Fibroblast of the aortic adventitia (primary cell): ENCODE measurements around the gene PODN. TPM values are rescaled to one million over a fixed set of nuclear protein-coding genes. Genes with fewer than 3 reads are reported as not detected.

Experiments used
- DNase-seq: peaks from one replicate; pipeline ENCODE4 v3.0.0-alpha.2; 2010; ENCODE audit warnings: low read depth
- H3K4me3 ChIP-seq: 2 replicates; pipeline ENCODE4 v1.5.1; 2011; ENCODE audit warnings: low read depth, mild to moderate bottlenecking, control low read depth, low read length, moderate library complexity
- CTCF ChIP-seq: IDR thresholded peaks from 2 replicates; pipeline ENCODE4 v1.5.1; 2011; ENCODE audit warnings: mild to moderate bottlenecking, low read length, control low read depth, inconsistent platforms; ENCODE audit not compliant: insufficient read depth
- total RNA-seq: library from RNA; depleted of rRNA; stranded (reverse); fragments of >200 nt; gene quantifications from 2 replicates; pipeline ENCODE4 v1.2.3, GENCODE V29; 2012; ENCODE audit warnings: low replicate concordance

Gene PODN
- total RNA-seq, 1 donor: 47.5 TPM

- DNase-seq: no peak
- no peak overlapping the region for H3K4me3 ChIP-seq
- TF ChIP-seq CTCF: no peak
These were observed 30.8 kb downstream of the PODN start for GRCh38 chr1:53092659-53093450.

- no peak for DNase-seq
These were observed 31.4 kb downstream of the PODN start for GRCh38 chr1:53093451-53093754.

GRCh38 chr1:53093778-53094532 is 31.9 kb downstream of the PODN start:
- H3K4me3 ChIP-seq: no peak overlapping the region
- no peak for DNase-seq
- no peak for TF ChIP-seq CTCF

More at GRCh38 chr1:53093451-53093754, 31.4 kb downstream of the PODN start:
- no peak overlapping the region for H3K4me3 ChIP-seq
- no peak for TF ChIP-seq CTCF

DNA sequence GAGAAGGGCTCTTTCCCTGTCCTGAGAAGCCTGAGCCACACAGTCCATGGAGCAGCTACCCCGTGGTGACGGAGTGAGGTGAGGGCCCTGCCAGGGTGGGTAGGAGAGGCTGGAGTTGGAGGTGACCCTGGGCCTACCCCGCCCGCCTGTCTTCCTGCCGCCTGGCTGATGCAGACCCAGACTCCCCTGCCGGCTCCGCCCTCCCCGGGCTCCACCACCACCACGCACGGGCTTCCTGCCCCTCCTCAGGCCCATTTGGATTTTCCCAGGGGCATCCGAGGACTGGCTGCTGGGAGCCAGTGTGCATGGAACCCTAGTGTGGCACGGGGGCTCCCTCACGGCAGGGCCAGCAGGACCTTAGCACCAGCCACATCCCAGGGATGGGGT is 32.5 kb downstream of the PODN start:
- DNase-seq: no peak
- no peak overlapping the region for H3K4me3 ChIP-seq
- no peak for TF ChIP-seq CTCF

GRCh38 chr1:53104289-53104913 is 42.4 kb downstream of the PODN start:
- H3K4me3 ChIP-seq: no peak overlapping the region
- peak; percentile 65 for DNase-seq
- TF ChIP-seq CTCF: no peak

DNA sequence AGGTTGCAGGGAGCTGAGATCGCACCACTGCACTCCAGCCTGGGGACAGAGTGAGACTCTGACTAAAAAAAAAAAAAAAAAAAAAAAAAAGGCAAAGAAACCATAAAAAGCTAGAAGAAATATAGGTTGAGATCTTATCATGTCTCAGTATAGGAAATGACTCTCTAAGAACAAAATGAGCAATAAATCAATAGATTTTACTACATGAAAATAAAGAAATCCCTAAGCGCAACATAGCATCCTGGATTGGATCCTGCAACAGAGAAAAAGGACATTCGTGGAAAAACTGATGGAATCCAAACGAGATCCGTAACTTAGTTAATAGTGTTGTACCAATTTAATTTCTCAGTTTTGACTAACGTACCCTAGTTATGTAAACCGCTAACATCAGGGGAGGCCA is 45.1 kb downstream of the PODN start:
- no peak for TF ChIP-seq CTCF
- no peak for DNase-seq
- H3K4me3 ChIP-seq: no peak overlapping the region
